HEK293 (cell line): ENCODE measurements around the gene MOSMO.
A peak's percentile ranks its signal among the peaks of the same experiment; 100 is the strongest.

Source experiments
- CTCF ChIA-PET: fragments of 350-600 bp; formaldehyde crosslinking; extraction: SDS; loops from one replicate; lab custom pipeline; 2021; ENCODE audit warnings: antibody characterized with exemption; lab: Yijun Ruan, JAX
- POLR2A ChIA-PET: fragments of 300-600 bp; formaldehyde crosslinking; extraction: SDS; loops from one replicate; lab custom pipeline; 2020; ENCODE audit warnings: antibody characterized with exemption, inconsistent platforms; lab: Yijun Ruan, JAX
- H3K27ac ChIP-seq: fragments of 200-500 bp; sonication (Bioruptor generic); 2 replicates; pipeline ENCODE4 v1.5.1; 2014; ENCODE audit warnings: low read depth, low read length, control low read depth, inconsistent platforms; ENCODE audit errors: extremely low read depth
- H3K36me3 ChIP-seq, 2 experiments: fragments of 200-500 bp in 1 of 2; sonication (Bioruptor generic) in 1 of 2; 1 replicate in 1 of 2; 2 replicates in 1 of 2; pipeline ENCODE4 v1.5.1; 2014 to 2017; ENCODE audit warnings: inconsistent platforms in 2 of 2, low read length in 2 of 2; ENCODE audit not compliant: control insufficient read depth in 2 of 2, insufficient read depth in 1 of 2
- H3K4me1 ChIP-seq: fragments of 200-500 bp; sonication (Bioruptor generic); 2 replicates; pipeline ENCODE4 v1.5.1; 2014; ENCODE audit warnings: mild to moderate bottlenecking, low read length, inconsistent platforms; ENCODE audit not compliant: control insufficient read depth, insufficient read depth
- H3K4me3 ChIP-seq: 2 replicates; pipeline ENCODE4 v1.5.1; 2011; ENCODE audit warnings: low read depth, mild to moderate bottlenecking, control low read depth, low read length, moderate library complexity
- H3K9me3 ChIP-seq: fragments of 200-500 bp; sonication (Bioruptor generic); 2 replicates; pipeline ENCODE4 v1.5.1; 2014; ENCODE audit warnings: low read depth, low read length, inconsistent platforms; ENCODE audit not compliant: control insufficient read depth, insufficient read depth
- FEZF1 ChIP-seq: fragments of 450-650 bp; formaldehyde crosslinking; IDR thresholded peaks from 2 replicates; pipeline ENCODE4 v1.5.1; 2016; ENCODE audit warnings: missing biosample characterization, missing genetic modification characterization
- HOXD13 ChIP-seq: sonication (generic); formaldehyde crosslinking; IDR thresholded peaks from 2 replicates; pipeline ENCODE4 v1.8.0; 2022; ENCODE audit warnings: missing genetic modification reagents, borderline replicate concordance
- KLF10 ChIP-seq: fragments of 450-650 bp; IDR thresholded peaks from 2 replicates; pipeline ENCODE4 v1.5.1; 2018; ENCODE audit warnings: missing biosample characterization, mild to moderate bottlenecking, missing genetic modification characterization
- PRDM1 ChIP-seq: fragments of 450-650 bp; formaldehyde crosslinking; IDR thresholded peaks from 2 replicates; pipeline ENCODE4; 2016; ENCODE audit warnings: missing biosample characterization, missing genetic modification characterization
- TRIM28 ChIP-seq: IDR thresholded peaks from 2 replicates; pipeline ENCODE4 v1.6.1; 2011; ENCODE audit warnings: low read length, control low read depth, borderline replicate concordance
- ZBTB48 ChIP-seq: fragments of 450-650 bp; formaldehyde crosslinking; IDR thresholded peaks from 2 replicates; pipeline ENCODE4 v1.5.1; 2016; ENCODE audit warnings: missing biosample characterization, missing genetic modification characterization
- ZNF184 ChIP-seq: fragments of 450-650 bp; IDR thresholded peaks from 2 replicates; pipeline ENCODE4 v1.5.1; 2018; ENCODE audit warnings: missing biosample characterization, mild to moderate bottlenecking, missing genetic modification characterization
- ZNF211 ChIP-seq: fragments of 450-650 bp; formaldehyde crosslinking; IDR thresholded peaks from 2 replicates; pipeline ENCODE4 v1.5.1; 2016; ENCODE audit warnings: low read depth, missing biosample characterization, missing genetic modification characterization
- ZNF24 ChIP-seq: fragments of 450-650 bp; formaldehyde crosslinking; IDR thresholded peaks from 2 replicates; pipeline ENCODE4 v1.5.1; 2016; ENCODE audit warnings: missing biosample characterization, missing genetic modification characterization
- ZNF274 ChIP-seq, 2 experiments: fragments of 200-500 bp in 1 of 2; fragments of 450-650 bp in 1 of 2; sonication (Bioruptor generic) in 1 of 2; formaldehyde crosslinking in 1 of 2; IDR thresholded peaks; 2 replicates each; pipeline versions ENCODE4 v1.5.1 to v1.6.1; 2014 to 2016; ENCODE audit warnings: borderline replicate concordance in 1 of 2, inconsistent platforms in 1 of 2, low read length in 1 of 2, missing biosample characterization in 1 of 2, missing genetic modification characterization in 1 of 2
- ZNF354C ChIP-seq: fragments of 450-650 bp; formaldehyde crosslinking; IDR thresholded peaks from 2 replicates; pipeline ENCODE4 v1.5.1; 2016; ENCODE audit warnings: missing biosample characterization, missing genetic modification characterization, low read depth, borderline replicate concordance
- ZNF366 ChIP-seq: fragments of 450-650 bp; formaldehyde crosslinking; conservative IDR thresholded peaks from 2 replicates; pipeline ENCODE4 v1.5.1; 2016; ENCODE audit warnings: missing biosample characterization, missing genetic modification characterization
- ZNF391 ChIP-seq: fragments of 450-650 bp; formaldehyde crosslinking; IDR thresholded peaks from 2 replicates; pipeline ENCODE4 v1.5.1; 2016; ENCODE audit warnings: low read depth, missing biosample characterization, missing genetic modification characterization, borderline replicate concordance
- ZNF433 ChIP-seq: fragments of 450-650 bp; formaldehyde crosslinking; IDR thresholded peaks from 2 replicates; pipeline ENCODE4 v1.5.1; 2016; ENCODE audit warnings: missing biosample characterization, missing genetic modification characterization, low read depth
- ZNF510 ChIP-seq: fragments of 450-650 bp; formaldehyde crosslinking; IDR thresholded peaks from 2 replicates; pipeline ENCODE4 v1.5.1; 2018; ENCODE audit warnings: mild to moderate bottlenecking, missing genetic modification characterization, missing biosample characterization; ENCODE audit not compliant: insufficient replicate concordance
- ZNF530 ChIP-seq: fragments of 450-650 bp; formaldehyde crosslinking; IDR thresholded peaks from 2 replicates; pipeline ENCODE4 v1.5.1; 2016; ENCODE audit warnings: low read depth, missing biosample characterization, missing genetic modification characterization
- ZNF544 ChIP-seq: fragments of 450-650 bp; formaldehyde crosslinking; IDR thresholded peaks from 2 replicates; pipeline ENCODE4 v1.5.0; 2017; ENCODE audit warnings: missing biosample characterization, missing genetic modification characterization
- TF ChIP-seq, protein P1 (sequence below): fragments of 450-650 bp; IDR thresholded peaks from 2 replicates; pipeline ENCODE4 v1.5.1; 2018; ENCODE audit warnings: missing biosample characterization, missing genetic modification characterization
- TF ChIP-seq, protein P2 (sequence below): fragments of 450-650 bp; formaldehyde crosslinking; IDR thresholded peaks from 2 replicates; pipeline ENCODE4 v1.5.1; 2016; ENCODE audit warnings: missing biosample characterization, missing genetic modification characterization
- TF ChIP-seq, protein P3 (sequence below): fragments of 450-650 bp; formaldehyde crosslinking; IDR thresholded peaks from 2 replicates; pipeline ENCODE4 v1.5.1; 2016; ENCODE audit warnings: missing biosample characterization, missing genetic modification characterization

The MOSMO gene

DNA sequence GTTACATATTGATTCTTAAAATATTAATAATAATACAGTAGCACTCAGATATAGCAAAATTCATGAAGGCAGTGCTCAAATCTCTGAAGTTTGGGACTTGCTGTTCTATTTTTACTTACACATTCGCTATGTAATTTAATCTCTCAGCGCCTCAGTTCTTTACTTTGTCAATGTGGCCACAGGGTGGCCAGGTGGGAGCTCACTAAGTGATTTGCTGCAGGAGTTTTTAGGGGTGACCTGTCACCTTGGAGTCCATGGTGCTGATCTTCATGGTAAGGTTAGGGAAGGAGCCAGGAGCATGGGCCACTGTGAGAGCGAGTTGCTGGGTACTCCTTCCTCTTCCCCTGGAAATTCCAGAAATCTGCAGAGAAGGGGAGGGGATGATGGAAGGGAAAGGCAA, 112.5 kb downstream of the MOSMO start:
- Histone ChIP-seq H3K4me1 (no peaks in the 10 kb centered on the region), H3K9me3 (no peaks in the 10 kb centered on the region), H3K27ac (no peak overlapping the region), H3K36me3 (no peaks in the 10 kb centered on the region), H3K4me3 (no peak overlapping the region)
- POLR2A ChIA-PET: no interaction called here
- CTCF ChIA-PET: interaction anchor here (1.0 to 1.9 kb wide), 3 partner anchors 12 to 65 kb away, joined by 3 to 4 read pairs (median 4); no protein-coding TSS in a partner anchor
- TF ChIP-seq, protein P1, sequence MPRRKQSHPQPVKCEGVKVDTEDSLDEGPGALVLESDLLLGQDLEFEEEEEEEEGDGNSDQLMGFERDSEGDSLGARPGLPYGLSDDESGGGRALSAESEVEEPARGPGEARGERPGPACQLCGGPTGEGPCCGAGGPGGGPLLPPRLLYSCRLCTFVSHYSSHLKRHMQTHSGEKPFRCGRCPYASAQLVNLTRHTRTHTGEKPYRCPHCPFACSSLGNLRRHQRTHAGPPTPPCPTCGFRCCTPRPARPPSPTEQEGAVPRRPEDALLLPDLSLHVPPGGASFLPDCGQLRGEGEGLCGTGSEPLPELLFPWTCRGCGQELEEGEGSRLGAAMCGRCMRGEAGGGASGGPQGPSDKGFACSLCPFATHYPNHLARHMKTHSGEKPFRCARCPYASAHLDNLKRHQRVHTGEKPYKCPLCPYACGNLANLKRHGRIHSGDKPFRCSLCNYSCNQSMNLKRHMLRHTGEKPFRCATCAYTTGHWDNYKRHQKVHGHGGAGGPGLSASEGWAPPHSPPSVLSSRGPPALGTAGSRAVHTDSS (tag by site-specific recombination): no peak
- TF ChIP-seq, protein P2, sequence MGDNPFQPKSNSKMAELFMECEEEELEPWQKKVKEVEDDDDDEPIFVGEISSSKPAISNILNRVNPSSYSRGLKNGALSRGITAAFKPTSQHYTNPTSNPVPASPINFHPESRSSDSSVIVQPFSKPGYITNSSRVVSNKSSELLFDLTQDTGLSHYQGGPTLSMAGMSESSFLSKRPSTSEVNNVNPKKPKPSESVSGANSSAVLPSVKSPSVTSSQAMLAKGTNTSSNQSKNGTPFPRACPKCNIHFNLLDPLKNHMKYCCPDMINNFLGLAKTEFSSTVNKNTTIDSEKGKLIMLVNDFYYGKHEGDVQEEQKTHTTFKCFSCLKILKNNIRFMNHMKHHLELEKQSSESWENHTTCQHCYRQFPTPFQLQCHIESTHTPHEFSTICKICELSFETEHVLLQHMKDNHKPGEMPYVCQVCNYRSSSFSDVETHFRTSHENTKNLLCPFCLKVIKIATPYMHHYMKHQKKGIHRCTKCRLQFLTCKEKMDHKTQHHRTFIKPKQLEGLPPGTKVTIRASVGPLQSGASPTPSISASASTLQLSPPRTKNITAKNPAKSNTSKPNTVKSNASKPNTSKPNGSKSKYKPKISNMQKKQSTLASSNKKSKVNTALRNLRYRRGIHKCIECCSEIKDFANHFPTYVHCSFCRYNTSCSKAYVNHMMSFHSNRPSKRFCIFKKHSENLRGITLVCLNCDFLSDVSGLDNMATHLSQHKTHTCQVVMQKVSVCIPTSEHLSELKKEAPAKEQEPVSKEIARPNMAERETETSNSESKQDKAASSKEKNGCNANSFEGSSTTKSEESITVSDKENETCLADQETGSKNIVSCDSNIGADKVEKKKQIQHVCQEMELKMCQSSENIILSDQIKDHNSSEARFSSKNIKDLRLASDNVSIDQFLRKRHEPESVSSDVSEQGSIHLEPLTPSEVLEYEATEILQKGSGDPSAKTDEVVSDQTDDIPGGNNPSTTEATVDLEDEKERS (tag by site-specific recombination): no peak
- TF ChIP-seq ZNF391 (tag by site-specific recombination) (no peak), ZNF211 (tag by site-specific recombination) (no peak), TRIM28 (no peak), ZNF433 (tag by site-specific recombination) (no peak), FEZF1 (tag by site-specific recombination) (no peak), ZBTB48 (tag by site-specific recombination) (no peak), ZNF544 (tag by site-specific recombination) (no peak), KLF10 (tag by site-specific recombination) (no peak), HOXD13 (CRISPR knock-in tag) (no peak), ZNF354C (tag by site-specific recombination) (no peak), ZNF530 (no peak), ZNF274 (IDR thresholded peaks at IDR 0.05; ENCODE audit: low read length) (no peak), ZNF274 (tag by site-specific recombination; IDR thresholded peaks at IDR 0.05; ENCODE audit: borderline replicate concordance) (no peak), ZNF24 (no peak)
- TF ChIP-seq, protein P3, sequence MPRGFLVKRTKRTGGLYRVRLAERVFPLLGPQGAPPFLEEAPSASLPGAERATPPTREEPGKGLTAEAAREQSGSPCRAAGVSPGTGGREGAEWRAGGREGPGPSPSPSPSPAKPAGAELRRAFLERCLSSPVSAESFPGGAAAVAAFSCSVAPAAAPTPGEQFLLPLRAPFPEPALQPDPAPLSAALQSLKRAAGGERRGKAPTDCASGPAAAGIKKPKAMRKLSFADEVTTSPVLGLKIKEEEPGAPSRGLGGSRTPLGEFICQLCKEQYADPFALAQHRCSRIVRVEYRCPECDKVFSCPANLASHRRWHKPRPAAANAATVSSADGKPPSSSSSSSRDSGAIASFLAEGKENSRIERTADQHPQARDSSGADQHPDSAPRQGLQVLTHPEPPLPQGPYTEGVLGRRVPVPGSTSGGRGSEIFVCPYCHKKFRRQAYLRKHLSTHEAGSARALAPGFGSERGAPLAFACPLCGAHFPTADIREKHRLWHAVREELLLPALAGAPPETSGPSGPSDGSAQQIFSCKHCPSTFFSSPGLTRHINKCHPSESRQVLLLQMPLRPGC (tag by site-specific recombination): no peak

DNA sequence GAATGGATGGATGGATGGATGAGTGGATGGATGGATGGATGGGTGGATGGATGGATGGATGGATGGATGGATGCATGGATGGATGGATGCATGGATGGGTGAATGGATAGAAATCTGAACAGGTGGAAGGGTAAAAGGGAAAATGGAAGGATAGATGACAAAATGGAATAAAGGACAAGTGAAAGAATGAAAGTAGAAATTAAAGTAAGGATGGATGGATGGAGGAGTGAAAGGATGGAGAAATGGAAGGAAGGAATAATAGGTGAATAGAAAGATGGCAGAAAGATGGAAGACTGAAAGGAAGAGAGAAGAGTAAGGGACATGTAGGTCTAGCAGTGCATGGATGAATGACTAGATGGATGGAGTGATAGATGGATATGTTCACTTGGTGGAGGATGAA, 114.3 kb downstream of the MOSMO start:
- TF ChIP-seq ZNF510 (tag by site-specific recombination): no peak
- peak; percentile 91 for TF ChIP-seq ZNF366 (tag by site-specific recombination)
- TF ChIP-seq ZNF184: no peak
- peak; percentile 71; the same call in 1 of the 2 replicates for TF ChIP-seq PRDM1 (tag by site-specific recombination)
- CTCF ChIA-PET: no interaction called here

More for the DNA sequence above, 114.3 kb downstream of the MOSMO start:
- Histone ChIP-seq H3K4me3 (no peak overlapping the region), H3K4me1 (no peaks in the 10 kb centered on the region), H3K27ac (no peak overlapping the region), H3K9me3 (no peaks in the 10 kb centered on the region), H3K36me3 (no peaks in the 10 kb centered on the region)
- POLR2A ChIA-PET: no interaction called here
